NB4 (cell line): ENCODE data around the gene MIDN.
"Not testable (repeated sequence)": the region's sequence is repeated elsewhere in the genome, so short reads cannot be mapped to it uniquely, and the experiment has no call there.

Source experiments
- MYC ChIP-seq: IDR thresholded peaks from 2 replicates; pipeline ENCODE4 v1.6.1; 2011; ENCODE audit warnings: low read depth, low read length
- POLR2A ChIP-seq: IDR thresholded peaks from 2 replicates; pipeline ENCODE4 v1.6.1; 2011; ENCODE audit warnings: mild to moderate bottlenecking; ENCODE audit not compliant: insufficient read length; ENCODE audit errors: extremely low read depth
- TF ChIP-seq, protein P1 (sequence below): IDR thresholded peaks from one replicate; pipeline ENCODE4 v1.5.1; 2012; ENCODE audit warnings: low read depth, low read length
- TF ChIP-seq, protein P2 (sequence below): IDR thresholded peaks from 2 replicates; pipeline ENCODE4 v1.6.1; 2011; ENCODE audit warnings: low read depth, low read length

DNA sequence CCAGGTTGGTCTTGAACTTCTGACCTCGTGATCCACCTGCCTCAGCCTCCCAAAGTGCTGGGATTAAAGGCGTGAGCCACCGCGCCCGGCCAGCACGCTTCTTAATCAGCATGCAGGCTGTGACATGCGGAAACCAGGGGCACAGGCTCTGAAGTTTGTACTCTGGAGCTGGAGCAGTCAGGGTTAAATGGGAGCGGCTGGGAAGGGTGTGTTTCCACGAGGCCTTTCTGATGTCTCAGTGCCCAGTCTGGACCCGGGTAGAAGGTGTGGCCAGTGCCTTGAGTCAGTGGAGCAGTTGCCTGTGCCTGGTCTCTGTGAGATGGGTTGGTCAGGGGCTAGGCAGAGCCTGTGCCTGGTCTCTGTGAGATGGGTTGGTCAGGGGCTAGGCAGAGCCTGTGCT is 39.6 kb upstream of the MIDN start:
- TF ChIP-seq, protein P1, sequence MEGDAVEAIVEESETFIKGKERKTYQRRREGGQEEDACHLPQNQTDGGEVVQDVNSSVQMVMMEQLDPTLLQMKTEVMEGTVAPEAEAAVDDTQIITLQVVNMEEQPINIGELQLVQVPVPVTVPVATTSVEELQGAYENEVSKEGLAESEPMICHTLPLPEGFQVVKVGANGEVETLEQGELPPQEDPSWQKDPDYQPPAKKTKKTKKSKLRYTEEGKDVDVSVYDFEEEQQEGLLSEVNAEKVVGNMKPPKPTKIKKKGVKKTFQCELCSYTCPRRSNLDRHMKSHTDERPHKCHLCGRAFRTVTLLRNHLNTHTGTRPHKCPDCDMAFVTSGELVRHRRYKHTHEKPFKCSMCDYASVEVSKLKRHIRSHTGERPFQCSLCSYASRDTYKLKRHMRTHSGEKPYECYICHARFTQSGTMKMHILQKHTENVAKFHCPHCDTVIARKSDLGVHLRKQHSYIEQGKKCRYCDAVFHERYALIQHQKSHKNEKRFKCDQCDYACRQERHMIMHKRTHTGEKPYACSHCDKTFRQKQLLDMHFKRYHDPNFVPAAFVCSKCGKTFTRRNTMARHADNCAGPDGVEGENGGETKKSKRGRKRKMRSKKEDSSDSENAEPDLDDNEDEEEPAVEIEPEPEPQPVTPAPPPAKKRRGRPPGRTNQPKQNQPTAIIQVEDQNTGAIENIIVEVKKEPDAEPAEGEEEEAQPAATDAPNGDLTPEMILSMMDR: not testable (repeated sequence)
- TF ChIP-seq POLR2A, MYC: not testable (repeated sequence)
- TF ChIP-seq, protein P2, sequence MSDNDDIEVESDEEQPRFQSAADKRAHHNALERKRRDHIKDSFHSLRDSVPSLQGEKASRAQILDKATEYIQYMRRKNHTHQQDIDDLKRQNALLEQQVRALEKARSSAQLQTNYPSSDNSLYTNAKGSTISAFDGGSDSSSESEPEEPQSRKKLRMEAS: not testable (repeated sequence)
